Astrocyte (in vitro differentiated cells and primary cell): ENCODE results near the gene ARID4B. TPM values are rescaled to one million over a fixed set of nuclear protein-coding genes. Genes with fewer than 3 reads are reported as not detected.

Experiments
- DNase-seq: peaks from one replicate; pipeline ENCODE4 v3.0.0-alpha.2; 2010; ENCODE audit warnings: low read depth
- FAIRE-seq: peaks from 2 replicates; lab custom pipeline; 2011; peaks lifted over from hg19 to GRCh38; lab: Jason Lieb, UNC
- H2AFZ ChIP-seq: 2 replicates; pipeline ENCODE4 v1.6.0; 2012; ENCODE audit warnings: low read depth, low read length, inconsistent platforms
- H3K27ac ChIP-seq: 2 replicates; pipeline ENCODE4 v1.5.1; 2011; ENCODE audit warnings: low read depth, low read length, inconsistent platforms
- H3K27me3 ChIP-seq: 2 replicates; pipeline ENCODE4 v1.6.0; 2011; ENCODE audit warnings: low read length, inconsistent platforms; ENCODE audit not compliant: insufficient read depth
- H3K36me3 ChIP-seq: 2 replicates; pipeline ENCODE4 v1.5.1; 2011; ENCODE audit warnings: low read length, inconsistent platforms; ENCODE audit not compliant: insufficient read depth
- H3K4me1 ChIP-seq: 2 replicates; pipeline ENCODE4 v1.5.1; 2011; ENCODE audit warnings: low read length, inconsistent platforms; ENCODE audit not compliant: insufficient read depth
- H3K4me2 ChIP-seq: 2 replicates; pipeline ENCODE4 v1.6.0; 2012; ENCODE audit warnings: low read length, inconsistent platforms
- H3K4me3 ChIP-seq: 2 replicates; pipeline ENCODE4 v1.5.1; 2011; ENCODE audit warnings: low read depth, mild to moderate bottlenecking, low read length, inconsistent platforms; ENCODE audit not compliant: insufficient read depth
- H3K79me2 ChIP-seq: 2 replicates; pipeline ENCODE4 v1.6.0; 2012; ENCODE audit warnings: mild to moderate bottlenecking, low read length, inconsistent platforms; ENCODE audit not compliant: insufficient read depth
- H3K9ac ChIP-seq: 2 replicates; pipeline ENCODE4 v1.6.0; 2012; ENCODE audit warnings: mild to moderate bottlenecking, low read length, inconsistent platforms
- H3K9me3 ChIP-seq: 2 replicates; pipeline ENCODE4 v1.5.1; 2012; ENCODE audit warnings: low read depth, mild to moderate bottlenecking, low read length, inconsistent platforms; ENCODE audit not compliant: insufficient read depth
- H4K20me1 ChIP-seq: 2 replicates; pipeline ENCODE4 v1.6.0; 2012; ENCODE audit warnings: low read length, inconsistent platforms; ENCODE audit not compliant: insufficient read depth
- H3K27ac Mint-ChIP-seq: one replicate; pipeline ENCODE4 v1.8.0; 2021; ENCODE audit warnings: mild to moderate bottlenecking, mixed read lengths; ENCODE audit not compliant: unreplicated experiment
- H3K27me3 Mint-ChIP-seq: one replicate; pipeline ENCODE4 v1.8.0; 2021; ENCODE audit warnings: low read depth, mixed read lengths; ENCODE audit not compliant: unreplicated experiment
- H3K36me3 Mint-ChIP-seq: one replicate; pipeline ENCODE4 v1.8.0; 2021; ENCODE audit warnings: low read depth, mixed read lengths; ENCODE audit not compliant: unreplicated experiment
- H3K4me1 Mint-ChIP-seq: one replicate; pipeline ENCODE4 v1.8.0; 2021; ENCODE audit warnings: low read depth, mixed read lengths; ENCODE audit not compliant: unreplicated experiment
- H3K4me3 Mint-ChIP-seq: one replicate; pipeline ENCODE4 v1.8.0; 2021; ENCODE audit warnings: mild to moderate bottlenecking, moderate library complexity, mixed read lengths; ENCODE audit not compliant: unreplicated experiment
- H3K9me3 Mint-ChIP-seq: one replicate; pipeline ENCODE4 v1.8.0; 2021; ENCODE audit warnings: mild to moderate bottlenecking, mixed read lengths; ENCODE audit not compliant: unreplicated experiment
- CTCF ChIP-seq: IDR thresholded peaks from 2 replicates; pipeline ENCODE4 v1.5.1; 2011; ENCODE audit warnings: low read depth, mild to moderate bottlenecking, inconsistent platforms, low read length, moderate library complexity; ENCODE audit not compliant: insufficient read depth
- EZH2 ChIP-seq: IDR thresholded peaks from 2 replicates; pipeline ENCODE4 v1.6.1; 2012; ENCODE audit warnings: mild to moderate bottlenecking, low read length, inconsistent platforms; ENCODE audit not compliant: insufficient read depth
- total RNA-seq: library from RNA; stranded (reverse); gene quantifications from 2 replicates; pipeline ENCODE4 v1.2.1, GENCODE V29; 2021

The ARID4B gene
- total RNA-seq, 1 donor from 2014 or later, result 38.6 TPM

DNA sequence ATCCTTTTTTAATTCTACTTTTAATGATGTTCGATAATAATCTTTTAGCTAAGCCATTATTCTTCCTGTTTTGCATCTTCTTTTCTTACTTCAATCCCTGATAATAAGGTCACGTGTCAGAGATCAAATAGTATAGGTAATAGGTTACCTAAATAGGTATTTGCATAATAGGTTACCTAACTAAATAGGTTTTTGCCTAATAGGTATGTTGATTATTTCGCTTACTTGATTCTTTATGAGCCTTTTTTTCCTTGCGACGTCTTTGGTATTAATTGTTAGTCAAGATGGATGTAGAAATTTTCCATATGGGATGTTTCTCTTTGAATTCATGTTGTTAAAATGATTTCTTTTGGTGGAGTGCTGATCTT, 2.9 kb upstream of the ARID4B start:
- peaks cover 28% of the 10 kb centered on the region for H4K20me1 ChIP-seq
- H3K4me3 ChIP-seq, result no peak overlapping the region
- H3K36me3 Mint-ChIP-seq, result peaks cover 4% of the 10 kb centered on the region
- peaks cover 6% of the 10 kb centered on the region for H3K4me1 ChIP-seq
- H3K27ac Mint-ChIP-seq, result peak overlapping the region; percentile 13
- no peak for FAIRE-seq
- no peaks in the 10 kb centered on the region for H3K36me3 ChIP-seq
- H3K27ac ChIP-seq, result no peak overlapping the region
- no peak for DNase-seq
- no peak overlapping the region for H3K4me3 Mint-ChIP-seq
- H3K79me2 ChIP-seq, result peaks cover 86% of the 10 kb centered on the region
- H2AFZ ChIP-seq, result no peak overlapping the region
- no peak for TF ChIP-seq EZH2
- TF ChIP-seq CTCF, result no peak
- no peaks in the 10 kb centered on the region for H3K27me3 Mint-ChIP-seq
- H3K4me1 Mint-ChIP-seq, result peaks cover 23% of the 10 kb centered on the region
- no peaks in the 10 kb centered on the region for H3K27me3 ChIP-seq
- H3K9me3 ChIP-seq, result no peaks in the 10 kb centered on the region
- H3K9me3 Mint-ChIP-seq, result no peaks in the 10 kb centered on the region
- H3K4me2 ChIP-seq, result peak overlapping the region; percentile 89
- peak overlapping the region; percentile 0 for H3K9ac ChIP-seq

GRCh38 chr1:235329139-235329902, 1.3 kb upstream of the ARID4B start:
- H3K36me3 ChIP-seq, result no peaks in the 10 kb centered on the region
- no peak overlapping the region for H3K4me3 Mint-ChIP-seq
- peak; percentile 28 for DNase-seq

More at GRCh38 chr1:235329139-235329902, 1.3 kb upstream of the ARID4B start:
- TF ChIP-seq CTCF, result no peak
- no peak for TF ChIP-seq EZH2
- Mint-ChIP-seq H3K27ac (no peak overlapping the region), H3K27me3 (no peaks in the 10 kb centered on the region), H3K9me3 (no peaks in the 10 kb centered on the region), H3K4me1 (peaks cover 26% of the 10 kb centered on the region), H3K36me3 (peaks cover 4% of the 10 kb centered on the region)
- no peaks in the 10 kb centered on the region for H3K9me3 ChIP-seq
- peaks cover 44% of the 10 kb centered on the region for H4K20me1 ChIP-seq
- peak overlapping the region; percentile 65 for H2AFZ ChIP-seq
- peaks cover 87% of the 10 kb centered on the region for H3K79me2 ChIP-seq
- peak overlapping the region; percentile 95 for H3K9ac ChIP-seq
- peak overlapping the region; percentile 93 for H3K4me3 ChIP-seq
- H3K27ac ChIP-seq, result peak overlapping the region; percentile 97
- no peak for FAIRE-seq
- H3K27me3 ChIP-seq, result no peaks in the 10 kb centered on the region
- peaks cover 14% of the 10 kb centered on the region for H3K4me1 ChIP-seq
- H3K4me2 ChIP-seq, result peak overlapping the region; percentile 89
